GM21529 (cell line): ENCODE data around the gene F7.

Experiments used
- ATAC-seq: cut with Tn5 transposase; IDR thresholded peaks from one replicate; pipeline ENCODE4 v1.9.1; 2021; ENCODE audit not compliant: unreplicated experiment

The F7 gene

GRCh38 chr13:113086031-113086750, 19.4 kb upstream of the F7 start:
- ATAC-seq = no peak

- ATAC-seq = no peak
Observed at GRCh38 chr13:113086991-113087922, 18.3 kb upstream of the F7 start.

- ATAC-seq = no peak
Observed at GRCh38 chr13:113087923-113088690, 17.5 kb upstream of the F7 start.

- no peak for ATAC-seq
Observed at GRCh38 chr13:113088691-113089020, 16.9 kb upstream of the F7 start.

GRCh38 chr13:113089693-113090414, 15.7 kb upstream of the F7 start:
- ATAC-seq = no peak

GRCh38 chr13:113090415-113090770, 15.2 kb upstream of the F7 start:
- no peak for ATAC-seq

GRCh38 chr13:113090806-113091205, 14.8 kb upstream of the F7 start:
- no peak for ATAC-seq

GRCh38 chr13:113091211-113091771, 14.3 kb upstream of the F7 start:
- no peak for ATAC-seq

- ATAC-seq = no peak
Observed at GRCh38 chr13:113091891-113092775, 13.5 kb upstream of the F7 start.

GRCh38 chr13:113092776-113093579, 12.6 kb upstream of the F7 start:
- no peak for ATAC-seq

- no peak for ATAC-seq
Observed at GRCh38 chr13:113093580-113094409, 11.8 kb upstream of the F7 start.

GRCh38 chr13:113094410-113094800, 11.2 kb upstream of the F7 start:
- no peak for ATAC-seq

- no peak for ATAC-seq
Observed at GRCh38 chr13:113095146-113096051, 10.2 kb upstream of the F7 start.

GRCh38 chr13:113096052-113096744, 9.4 kb upstream of the F7 start:
- ATAC-seq = no peak

- no peak for ATAC-seq
Observed at GRCh38 chr13:113096745-113097305, 8.8 kb upstream of the F7 start.

- ATAC-seq = no peak
Observed at GRCh38 chr13:113097651-113098050, 7.9 kb upstream of the F7 start.
